ENCODE results near the gene ZSCAN4. TPM values are rescaled to one million over a fixed set of nuclear protein-coding genes. Genes with fewer than 3 reads are reported as not detected.
A peak's percentile ranks its signal among the peaks of the same experiment; 100 is the strongest.

ZSCAN4 gene
- total RNA-seq (2014; rRNA removed) (not detected in 2 replicates), Bru-seq, nascent RNA (not detected), BruChase-seq, experiment 1, labeled RNA remaining after a 6-hour chase (percentile 4 among the genes with signal in this experiment), BruChase-seq, experiment 2, labeled RNA remaining after a 2-hour chase (not detected)
- long read RNA-seq = 0 reads

GRCh38 chr19:57668635-57669034 is at the start of gene ZSCAN4:
Gene ZSCAN4, plus strand, starts transcription at chr19:57668935. Its CDS starts 7,211 bp downstream, at chr19:57676146.
- no peak for TF ChIP-seq CTCF (conservative IDR thresholded peaks at IDR 0.05; ENCODE audit: low read depth, low read length)
- no peak for TF ChIP-seq EZH2phosphoT487 (IDR thresholded peaks at IDR 0.05; ENCODE audit: borderline replicate concordance, low read length)
- Histone ChIP-seq H3K27me3 (ENCODE audit: low read length) (no peaks in the 10 kb centered on the region), H4K20me1 (ENCODE audit: low read length) (no peaks in the 10 kb centered on the region), H3K4me2 (ENCODE audit: low read length) (no peak within 1 kb of the TSS), H3K27ac (ENCODE audit: low read length) (no peak within 1 kb of the TSS), H3K9me3 (ENCODE audit: low read length) (peaks cover 6% of the 10 kb centered on the region; the same call in 1 of the 2 replicates), H3K4me3 (ENCODE audit: low read length) (no peak within 1 kb of the TSS), H3K9ac (ENCODE audit: low read length) (no peak within 1 kb of the TSS), H3K36me3 (ENCODE audit: low read depth, low read length) (no peaks in the 10 kb centered on the region), H3K4me1 (ENCODE audit: insufficient read depth, low read length) (0 out of 2 replicates have a peak, but pooled peaks cover 2% of the 10 kb centered on the region), H3K79me2 (ENCODE audit: low read length) (no peaks in the 10 kb centered on the region), H2AFZ (ENCODE audit: low read length) (no peak within 1 kb of the TSS), H3K9me2 (replicated peaks; ENCODE audit: low read length) (no peaks in the 10 kb centered on the region), H3F3A (ENCODE audit: low read length, unreplicated experiment) (no peaks in the 10 kb centered on the region)
- no TSS peak for BruUV-seq (replicated peaks)
- ATAC-seq (no peak), DNase-seq (no peak)
- POLR2A ChIA-PET (ENCODE audit: unreplicated experiment) = no interaction called here
- intact Hi-C loops (cut with micrococcal nuclease) = no loop called here
- CTCF ChIA-PET = no interaction called here

- Histone ChIP-seq H2AFZ (ENCODE audit: low read length) (no peak overlapping the region), H3K9me2 (replicated peaks; ENCODE audit: low read length) (no peaks in the 10 kb centered on the region), H3K27ac (ENCODE audit: low read length) (no peak overlapping the region), H4K20me1 (ENCODE audit: low read length) (no peaks in the 10 kb centered on the region), H3K79me2 (ENCODE audit: low read length) (peaks cover 25% of the 10 kb centered on the region), H3K9me3 (ENCODE audit: low read length) (peaks cover 96% of the 10 kb centered on the region), H3F3A (ENCODE audit: low read length, unreplicated experiment) (no peaks in the 10 kb centered on the region), H3K9ac (ENCODE audit: low read length) (no peak overlapping the region), H3K4me1 (ENCODE audit: insufficient read depth, low read length) (no peaks in the 10 kb centered on the region), H3K36me3 (ENCODE audit: low read depth, low read length) (peaks cover 97% of the 10 kb centered on the region), H3K4me3 (ENCODE audit: low read length) (peak overlapping the region; percentile 13; the same call in 1 of the 2 replicates), H3K4me2 (ENCODE audit: low read length) (no peak overlapping the region), H3K27me3 (ENCODE audit: low read length) (no peaks in the 10 kb centered on the region)
- DNase-seq (no peak), ATAC-seq (no peak)
- BruUV-seq (replicated peaks) = TSS peak; percentile 4
- ChIA-PET POLR2A (ENCODE audit: unreplicated experiment) (no interaction called here), CTCF (no interaction called here)
- intact Hi-C loops (cut with micrococcal nuclease) = no loop called here
- TF ChIP-seq CTCF (conservative IDR thresholded peaks at IDR 0.05; ENCODE audit: low read depth, low read length) = no peak
- no peak for TF ChIP-seq EZH2phosphoT487 (IDR thresholded peaks at IDR 0.05; ENCODE audit: borderline replicate concordance, low read length)
- no peak for TF ChIP-seq EZH2 (IDR thresholded peaks at IDR 0.05; ENCODE audit: low read length, unreplicated experiment)
These were observed 47.9 kb upstream of the ZSCAN4 start for GRCh38 chr19:57620673-57621348.

DNA sequence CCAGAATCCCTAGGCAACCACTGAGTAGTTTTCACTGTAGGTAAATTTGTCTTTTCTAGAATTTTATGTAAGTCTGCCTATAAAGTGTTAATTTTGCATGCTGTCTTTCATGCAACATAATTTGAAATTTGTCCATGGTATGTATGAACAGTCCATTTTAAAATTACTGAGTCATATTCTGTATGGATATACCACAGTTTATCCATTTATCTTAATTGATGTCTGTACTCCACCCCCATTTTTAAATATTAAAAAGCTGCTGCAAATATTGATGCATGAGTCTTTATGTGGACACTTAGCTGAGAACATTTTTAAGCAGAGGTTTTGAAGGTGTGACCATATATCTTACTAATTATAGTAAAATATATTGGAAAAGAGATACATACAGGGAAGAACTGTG is 45.6 kb upstream of the ZSCAN4 start:
- Histone ChIP-seq H3F3A (ENCODE audit: low read length, unreplicated experiment) (no peaks in the 10 kb centered on the region), H3K79me2 (ENCODE audit: low read length) (0 out of 2 replicates have a peak, but pooled peaks cover 2% of the 10 kb centered on the region), H3K9ac (ENCODE audit: low read length) (no peak overlapping the region), H3K4me2 (ENCODE audit: low read length) (no peak overlapping the region), H3K27me3 (ENCODE audit: low read length) (no peaks in the 10 kb centered on the region), H3K27ac (ENCODE audit: low read length) (no peak overlapping the region), H3K4me1 (ENCODE audit: insufficient read depth, low read length) (no peaks in the 10 kb centered on the region), H2AFZ (ENCODE audit: low read length) (no peak overlapping the region), H3K36me3 (ENCODE audit: low read depth, low read length) (peaks cover 76% of the 10 kb centered on the region), H3K9me2 (replicated peaks; ENCODE audit: low read length) (no peaks in the 10 kb centered on the region), H3K9me3 (ENCODE audit: low read length) (peaks cover 74% of the 10 kb centered on the region), H4K20me1 (ENCODE audit: low read length) (no peaks in the 10 kb centered on the region), H3K4me3 (ENCODE audit: low read length) (no peak overlapping the region)
- intact Hi-C loops (cut with micrococcal nuclease) = no loop called here
- BruUV-seq (replicated peaks) = no TSS peak
- POLR2A ChIA-PET (ENCODE audit: unreplicated experiment) = no interaction called here
- no peak for DNase-seq
- no peak for TF ChIP-seq EZH2phosphoT487 (IDR thresholded peaks at IDR 0.05; ENCODE audit: borderline replicate concordance, low read length)
- TF ChIP-seq EZH2 (IDR thresholded peaks at IDR 0.05; ENCODE audit: low read length, unreplicated experiment) = no peak
- TF ChIP-seq CTCF (conservative IDR thresholded peaks at IDR 0.05; ENCODE audit: low read depth, low read length) = no peak
- CTCF ChIA-PET = no interaction called here
- ATAC-seq = no peak

Measured in PC-3 (cell line).